Measurements from ENCODE around the gene ADCY9. TPM values are rescaled to one million over a fixed set of nuclear protein-coding genes. Genes with fewer than 3 reads are reported as not detected.

The ADCY9 gene
- total RNA-seq, 1 experiment from 2014 or later = 7.0 TPM

DNA sequence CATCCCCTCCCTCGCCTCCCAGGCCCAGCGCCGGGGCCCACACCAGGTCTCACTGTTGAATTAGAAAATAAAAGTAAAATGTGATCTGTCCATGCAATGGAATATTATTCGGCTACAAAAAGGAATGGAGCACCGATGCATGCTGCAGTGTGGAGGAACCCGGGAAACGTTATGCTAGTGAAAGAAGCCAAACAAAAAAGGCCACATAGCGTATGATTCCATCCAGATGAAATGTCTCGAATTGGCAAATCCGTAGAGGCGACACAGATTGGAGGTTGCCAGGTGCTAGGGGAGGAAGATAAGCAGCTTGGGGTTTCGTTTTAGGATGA is 972 bp upstream of the ADCY9 start:
- TF ChIP-seq EZH2 (IDR thresholded peaks at IDR 0.05; ENCODE audit: borderline replicate concordance, low read depth, low read length, poor library complexity, severe bottlenecking) = no peak
- TF ChIP-seq, protein P1, sequence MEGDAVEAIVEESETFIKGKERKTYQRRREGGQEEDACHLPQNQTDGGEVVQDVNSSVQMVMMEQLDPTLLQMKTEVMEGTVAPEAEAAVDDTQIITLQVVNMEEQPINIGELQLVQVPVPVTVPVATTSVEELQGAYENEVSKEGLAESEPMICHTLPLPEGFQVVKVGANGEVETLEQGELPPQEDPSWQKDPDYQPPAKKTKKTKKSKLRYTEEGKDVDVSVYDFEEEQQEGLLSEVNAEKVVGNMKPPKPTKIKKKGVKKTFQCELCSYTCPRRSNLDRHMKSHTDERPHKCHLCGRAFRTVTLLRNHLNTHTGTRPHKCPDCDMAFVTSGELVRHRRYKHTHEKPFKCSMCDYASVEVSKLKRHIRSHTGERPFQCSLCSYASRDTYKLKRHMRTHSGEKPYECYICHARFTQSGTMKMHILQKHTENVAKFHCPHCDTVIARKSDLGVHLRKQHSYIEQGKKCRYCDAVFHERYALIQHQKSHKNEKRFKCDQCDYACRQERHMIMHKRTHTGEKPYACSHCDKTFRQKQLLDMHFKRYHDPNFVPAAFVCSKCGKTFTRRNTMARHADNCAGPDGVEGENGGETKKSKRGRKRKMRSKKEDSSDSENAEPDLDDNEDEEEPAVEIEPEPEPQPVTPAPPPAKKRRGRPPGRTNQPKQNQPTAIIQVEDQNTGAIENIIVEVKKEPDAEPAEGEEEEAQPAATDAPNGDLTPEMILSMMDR (conservative IDR thresholded peaks at IDR 0.05; ENCODE audit: low read depth, low read length) = 0 out of 2 replicates have a peak, but pooled peaks have one; percentile 4
- peaks cover 12% of the 10 kb centered on the region for H3K4me1 ChIP-seq (ENCODE audit: insufficient read depth, low read length, poor library complexity, severe bottlenecking)
- BruUV-seq (replicated peaks) = no TSS peak
- POLR2A ChIA-PET (ENCODE audit: low non-redundant PET) = no interaction called here
- intact Hi-C loops (cut with micrococcal nuclease; ENCODE audit: unreplicated experiment) = loop anchor here (5.0 kb wide), 2 partner anchors 135 kb away; no protein-coding TSS in a partner anchor
- peak overlapping the region; percentile 59 for H3K4me3 ChIP-seq (ENCODE audit: low read depth, low read length, poor library complexity, severe bottlenecking)
- H3K27me3 ChIP-seq (replicated peaks; ENCODE audit: insufficient read depth, low read depth, low read length, poor library complexity) = no peaks in the 10 kb centered on the region
- no peak for DNase-seq (ENCODE audit: low spot score)
- H3K27ac ChIP-seq (ENCODE audit: low read depth, low read length, poor library complexity, severe bottlenecking) = peak overlapping the region; percentile 82
- CTCF ChIA-PET = no interaction called here
- no peaks in the 10 kb centered on the region for H3K9me3 ChIP-seq (ENCODE audit: low read depth, low read length, poor library complexity, severe bottlenecking)
- no peaks in the 10 kb centered on the region for H3K36me3 ChIP-seq (ENCODE audit: insufficient read depth, low read length, poor library complexity, severe bottlenecking)

DNA sequence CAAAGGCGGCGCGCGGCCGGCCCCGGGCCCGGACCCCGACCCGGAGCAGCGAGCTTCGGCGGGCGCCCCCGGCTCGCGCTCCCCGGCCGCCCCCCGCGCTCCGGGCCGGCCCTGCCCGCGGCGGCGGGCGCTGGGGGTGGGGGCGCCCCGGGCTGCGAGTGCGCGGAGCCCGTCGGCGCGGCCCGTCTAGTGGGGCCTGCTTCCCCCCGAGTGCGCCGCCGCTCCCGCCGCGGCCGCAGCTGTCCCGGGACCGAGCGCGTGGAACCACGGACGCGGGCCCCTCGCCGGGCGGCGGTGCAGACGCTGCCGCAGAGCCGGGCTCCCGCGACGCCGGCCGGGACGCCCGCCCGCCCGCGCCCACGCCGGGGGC is 308 bp downstream of the ADCY9 start:
- no peaks in the 10 kb centered on the region for H3K9me3 ChIP-seq (ENCODE audit: low read depth, low read length, poor library complexity, severe bottlenecking)
- no peak overlapping the region for H3K27ac ChIP-seq (ENCODE audit: low read depth, low read length, poor library complexity, severe bottlenecking)
- H3K4me3 ChIP-seq (ENCODE audit: low read depth, low read length, poor library complexity, severe bottlenecking) = peak overlapping the region; percentile 69
- intact Hi-C loops (cut with micrococcal nuclease; ENCODE audit: unreplicated experiment) = loop anchor here (5.0 kb wide), 2 partner anchors 134 to 136 kb away; no protein-coding TSS in a partner anchor
- CTCF ChIA-PET = interaction anchor here (0.8 kb wide), 1 partner anchor 138 kb away, joined by 4 read pairs; no protein-coding TSS in a partner anchor
- no peaks in the 10 kb centered on the region for H3K27me3 ChIP-seq (replicated peaks; ENCODE audit: insufficient read depth, low read depth, low read length, poor library complexity)
- peaks cover 12% of the 10 kb centered on the region for H3K4me1 ChIP-seq (ENCODE audit: insufficient read depth, low read length, poor library complexity, severe bottlenecking)
- TF ChIP-seq EZH2 (IDR thresholded peaks at IDR 0.05; ENCODE audit: borderline replicate concordance, low read depth, low read length, poor library complexity, severe bottlenecking) = no peak
- TF ChIP-seq, protein P1 (conservative IDR thresholded peaks at IDR 0.05; ENCODE audit: low read depth, low read length) = no peak
- POLR2A ChIA-PET (ENCODE audit: low non-redundant PET) = no interaction called here
- DNase-seq (ENCODE audit: low spot score) = no peak
- no peaks in the 10 kb centered on the region for H3K36me3 ChIP-seq (ENCODE audit: insufficient read depth, low read length, poor library complexity, severe bottlenecking)
- no TSS peak for BruUV-seq (replicated peaks)

DNA sequence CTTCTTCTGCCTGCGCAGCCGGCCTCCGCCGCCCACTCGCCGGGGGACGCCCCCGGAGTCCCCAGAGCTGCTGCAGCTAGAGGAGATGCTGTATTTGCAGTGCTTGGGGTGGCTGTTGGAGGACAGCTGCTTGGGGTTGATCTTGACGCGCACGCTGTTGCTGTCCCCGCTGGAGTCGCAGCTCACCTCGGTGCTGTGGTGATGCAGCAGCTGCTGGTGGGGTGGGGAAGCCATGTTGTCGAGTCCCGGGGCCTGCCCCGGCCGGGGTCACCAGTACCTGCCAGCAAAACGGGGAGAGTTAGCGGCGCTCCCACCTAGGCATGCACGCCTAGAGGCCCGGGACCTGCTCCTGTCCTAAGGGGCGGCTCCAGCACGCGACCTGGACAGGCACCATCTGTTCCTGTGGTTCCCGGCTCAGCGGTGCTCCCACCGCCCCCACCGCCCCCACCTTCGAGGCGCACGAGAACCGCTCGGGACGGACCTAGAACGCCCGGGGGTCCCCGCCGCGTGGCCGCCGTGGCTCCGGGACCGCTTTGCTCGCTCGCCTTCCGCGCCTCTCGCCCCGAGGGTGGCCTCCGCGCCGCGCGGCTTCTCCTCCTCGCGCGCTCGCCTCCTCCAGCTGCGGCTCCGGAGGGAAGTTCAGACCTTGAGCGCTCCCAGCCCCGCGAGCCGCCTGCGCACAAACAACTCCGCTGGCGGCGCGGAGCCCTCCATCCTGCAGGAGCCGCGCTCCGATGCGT is 863 bp downstream of the ADCY9 start:
- CTCF ChIA-PET = interaction anchor here (0.8 kb wide), 1 partner anchor 138 kb away, joined by 4 read pairs; no protein-coding TSS in a partner anchor
- DNase-seq (ENCODE audit: low spot score) = peak; percentile 76
- no peak overlapping the region for H3K27ac ChIP-seq (ENCODE audit: low read depth, low read length, poor library complexity, severe bottlenecking)
- no peaks in the 10 kb centered on the region for H3K9me3 ChIP-seq (ENCODE audit: low read depth, low read length, poor library complexity, severe bottlenecking)
- H3K36me3 ChIP-seq (ENCODE audit: insufficient read depth, low read length, poor library complexity, severe bottlenecking) = no peaks in the 10 kb centered on the region
- no peaks in the 10 kb centered on the region for H3K27me3 ChIP-seq (replicated peaks; ENCODE audit: insufficient read depth, low read depth, low read length, poor library complexity)
- no TSS peak for BruUV-seq (replicated peaks)
- TF ChIP-seq EZH2 (IDR thresholded peaks at IDR 0.05; ENCODE audit: borderline replicate concordance, low read depth, low read length, poor library complexity, severe bottlenecking) = no peak
- TF ChIP-seq, protein P1 (conservative IDR thresholded peaks at IDR 0.05; ENCODE audit: low read depth, low read length) = no peak
- POLR2A ChIA-PET (ENCODE audit: low non-redundant PET) = no interaction called here
- peak overlapping the region; percentile 69 for H3K4me3 ChIP-seq (ENCODE audit: low read depth, low read length, poor library complexity, severe bottlenecking)
- intact Hi-C loops (cut with micrococcal nuclease; ENCODE audit: unreplicated experiment) = loop anchor here (5.0 kb wide), 2 partner anchors 133 to 137 kb away; no protein-coding TSS in a partner anchor
- H3K4me1 ChIP-seq (ENCODE audit: insufficient read depth, low read length, poor library complexity, severe bottlenecking) = peaks cover 12% of the 10 kb centered on the region

All from A673 (cell line).